HFF-Myc (cell line): ENCODE data around the gene NBEAL2.

Experiments used
- DNase-seq: peaks from one replicate; pipeline ENCODE4 v3.0.0-alpha.2; 2011; ENCODE audit warnings: low read depth; ENCODE audit errors: extremely low read depth
- H3K4me3 ChIP-seq: replicated peaks from 2 replicates; pipeline ENCODE4 v1.5.1; 2011; ENCODE audit warnings: low read depth, mild to moderate bottlenecking, control low read depth, low read length
- TF ChIP-seq, protein P1 (sequence below): IDR thresholded peaks from 2 replicates; pipeline ENCODE4 v1.5.1; 2012; ENCODE audit warnings: mild to moderate bottlenecking, low read depth, low read length, control low read depth; ENCODE audit errors: missing control alignments

NBEAL2 gene

DNA sequence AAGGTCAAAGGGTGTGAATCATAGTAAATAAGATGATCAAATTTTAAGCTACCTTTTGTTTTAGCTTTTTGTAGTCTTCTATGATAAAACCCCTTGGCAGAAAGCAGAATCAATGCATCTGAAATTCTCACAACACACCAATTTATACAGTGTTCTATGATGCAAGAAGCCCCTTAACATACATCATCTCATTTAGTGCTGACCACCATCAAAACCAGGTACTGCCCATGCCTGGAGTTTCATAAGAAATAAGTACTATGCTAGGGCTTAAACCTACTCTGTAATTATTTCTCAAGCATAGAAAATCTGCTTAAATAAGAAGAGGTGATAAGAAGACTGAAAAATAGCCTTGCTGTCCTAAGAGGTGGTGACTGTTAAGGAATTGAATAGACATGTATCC lies 67.6 kb downstream of the NBEAL2 start:
- TF ChIP-seq, protein P1, sequence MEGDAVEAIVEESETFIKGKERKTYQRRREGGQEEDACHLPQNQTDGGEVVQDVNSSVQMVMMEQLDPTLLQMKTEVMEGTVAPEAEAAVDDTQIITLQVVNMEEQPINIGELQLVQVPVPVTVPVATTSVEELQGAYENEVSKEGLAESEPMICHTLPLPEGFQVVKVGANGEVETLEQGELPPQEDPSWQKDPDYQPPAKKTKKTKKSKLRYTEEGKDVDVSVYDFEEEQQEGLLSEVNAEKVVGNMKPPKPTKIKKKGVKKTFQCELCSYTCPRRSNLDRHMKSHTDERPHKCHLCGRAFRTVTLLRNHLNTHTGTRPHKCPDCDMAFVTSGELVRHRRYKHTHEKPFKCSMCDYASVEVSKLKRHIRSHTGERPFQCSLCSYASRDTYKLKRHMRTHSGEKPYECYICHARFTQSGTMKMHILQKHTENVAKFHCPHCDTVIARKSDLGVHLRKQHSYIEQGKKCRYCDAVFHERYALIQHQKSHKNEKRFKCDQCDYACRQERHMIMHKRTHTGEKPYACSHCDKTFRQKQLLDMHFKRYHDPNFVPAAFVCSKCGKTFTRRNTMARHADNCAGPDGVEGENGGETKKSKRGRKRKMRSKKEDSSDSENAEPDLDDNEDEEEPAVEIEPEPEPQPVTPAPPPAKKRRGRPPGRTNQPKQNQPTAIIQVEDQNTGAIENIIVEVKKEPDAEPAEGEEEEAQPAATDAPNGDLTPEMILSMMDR: no peak
- no peak overlapping the region for H3K4me3 ChIP-seq
- DNase-seq: no peak

DNA sequence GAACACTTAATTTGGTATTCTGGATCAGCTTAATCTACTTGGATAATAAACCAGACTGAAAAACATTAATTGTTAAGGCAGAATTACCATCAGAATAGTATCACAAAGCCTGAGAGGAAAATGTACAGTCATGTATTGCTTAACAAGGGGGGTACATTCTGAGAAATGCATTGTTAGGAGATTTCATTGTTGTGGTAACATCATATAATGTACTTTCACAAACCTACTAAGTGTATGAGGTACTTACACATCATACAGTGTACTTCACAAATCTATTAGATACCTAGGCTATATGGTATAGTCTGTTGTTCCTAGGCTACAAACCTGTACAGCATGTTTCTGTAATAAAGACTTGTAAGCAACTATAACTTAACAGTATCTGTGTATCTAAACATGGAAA lies 68.2 kb downstream of the NBEAL2 start:
- TF ChIP-seq, protein P1: no peak
- no peak for DNase-seq
- no peak overlapping the region for H3K4me3 ChIP-seq

DNA sequence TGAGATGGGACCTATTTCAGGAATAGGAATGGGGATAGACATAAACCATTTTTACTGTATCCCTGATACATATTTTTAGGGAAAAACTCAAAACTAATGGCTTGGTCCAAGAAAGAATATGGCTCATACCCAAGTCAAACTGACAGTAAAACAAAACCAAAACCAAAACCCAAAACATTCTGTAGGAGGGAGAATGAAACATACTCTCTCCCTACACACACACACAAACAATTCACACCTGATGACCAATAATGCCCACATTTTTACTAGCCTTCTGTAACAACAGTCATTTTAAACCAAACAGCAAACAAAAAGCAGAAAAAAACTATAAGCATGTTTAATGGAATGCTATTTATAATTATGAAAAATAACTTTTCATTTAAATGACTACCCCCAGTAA lies 74.9 kb downstream of the NBEAL2 start:
- DNase-seq: no peak
- H3K4me3 ChIP-seq: no peak overlapping the region
- TF ChIP-seq, protein P1: no peak

DNA sequence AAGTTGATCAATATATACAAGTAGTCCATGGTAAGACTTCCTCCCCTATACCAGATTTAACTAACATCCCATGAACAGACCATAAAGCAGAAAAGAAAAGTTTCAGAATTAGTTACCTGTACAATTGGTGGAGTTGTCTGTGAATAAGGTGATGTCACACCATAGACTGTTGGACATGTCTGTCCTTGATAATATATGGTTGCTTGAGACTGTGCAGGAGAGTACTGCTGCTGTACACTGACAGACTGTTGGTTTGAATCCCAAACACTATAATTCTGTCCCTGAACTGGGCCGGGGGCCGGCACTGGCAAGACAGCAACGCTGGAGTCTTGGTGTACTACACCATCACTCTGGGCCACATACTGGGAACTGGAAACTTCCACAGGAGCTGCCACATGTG lies 77.2 kb downstream of the NBEAL2 start:
- TF ChIP-seq, protein P1: no peak
- no peak overlapping the region for H3K4me3 ChIP-seq
- DNase-seq: no peak

DNA sequence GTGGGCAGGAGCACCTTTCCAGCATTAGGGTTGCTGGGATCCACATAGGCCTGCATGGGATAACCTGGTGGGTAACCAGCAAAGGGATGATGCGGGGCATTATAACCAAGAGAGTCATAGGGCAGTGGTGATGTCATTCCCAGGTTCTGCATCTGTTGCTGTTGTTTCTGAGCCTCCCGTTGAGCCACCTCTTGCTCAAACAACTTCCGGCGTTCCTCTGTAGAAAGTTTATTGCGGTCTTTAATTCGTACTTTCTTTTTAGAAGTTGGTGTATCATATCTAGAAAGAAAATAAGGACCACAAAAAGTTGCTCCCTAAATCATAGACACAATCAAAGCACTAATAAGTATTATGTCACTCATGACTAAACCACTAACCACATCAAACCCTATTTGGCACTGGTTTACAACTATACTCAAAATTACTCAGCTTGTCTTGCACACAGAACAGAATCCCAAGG lies 77.8 kb downstream of the NBEAL2 start:
- DNase-seq: no peak
- no peak overlapping the region for H3K4me3 ChIP-seq
- TF ChIP-seq, protein P1: no peak
